A549 (cell line): ENCODE measurements around the gene SCN1A. TPM values are rescaled to one million over a fixed set of nuclear protein-coding genes. Genes with fewer than 3 reads are reported as not detected.

Experiments
- ATAC-seq, 2 experiments: fragments of 200-7000 bp in 1 of 2; fragments of >200 bp in 1 of 2; cut with Nextera tagmentation in 1 of 2; cut with Tn5 transposase in 1 of 2; 3 replicates each; pipeline versions ENCODE4 v1.8.0 to v1.9.1; 2018 to 2020; ENCODE audit warnings: mild to moderate bottlenecking in 1 of 2, moderate library complexity in 1 of 2
- CTCF ChIA-PET: fragments of 300-600 bp; sonication (Branson Sonifier 250); formaldehyde crosslinking; extraction: SDS; loops from one replicate; lab custom pipeline; 2021; ENCODE audit warnings: antibody characterized with exemption, inconsistent platforms; lab: Yijun Ruan, JAX
- POLR2A ChIA-PET: fragments of 350-600 bp; formaldehyde crosslinking; extraction: SDS; loops from one replicate; lab custom pipeline; 2021; ENCODE audit warnings: antibody characterized with exemption, inconsistent platforms; lab: Yijun Ruan, JAX
- DNase-seq, 2 experiments: peaks; one replicate each; pipeline versions ENCODE4 v3.0.0 to v3.0.0-alpha.2; 2011 to 2016; ENCODE audit warnings: low read depth in 1 of 2, low spot score in 1 of 2
- FAIRE-seq: peaks from 2 replicates; lab custom pipeline; 2011; peaks lifted over from hg19 to GRCh38; lab: Jason Lieb, UNC
- H3K27ac ChIP-seq, 2 experiments: fragments of >200 bp; sonication (Bioruptor Twin); formaldehyde crosslinking; 3 replicates each; pipeline ENCODE4 v1.5.1; 2016 to 2017
- H3K4me1 ChIP-seq: fragments of >200 bp; sonication (Bioruptor Twin); formaldehyde crosslinking; 3 replicates; pipeline ENCODE4 v1.6.1; 2016
- H3K4me2 ChIP-seq: fragments of >200 bp; sonication (Bioruptor Twin); formaldehyde crosslinking; 3 replicates; pipeline ENCODE4 v1.6.1; 2016
- H3K4me3 ChIP-seq: fragments of >200 bp; sonication (Bioruptor Twin); formaldehyde crosslinking; 3 replicates; pipeline ENCODE4 v1.5.1; 2016
- H3K9me3 ChIP-seq: fragments of >200 bp; sonication (Bioruptor Twin); formaldehyde crosslinking; 3 replicates; pipeline ENCODE4 v1.6.1; 2016
- ATOH8 ChIP-seq: fragments of 250-450 bp; sonication (Bioruptor Pico); IDR thresholded peaks from 2 replicates; pipeline ENCODE4 v1.5.0; 2020; ENCODE audit warnings: low read depth, mild to moderate bottlenecking, moderate library complexity
- BHLHE40 ChIP-seq: IDR thresholded peaks from 2 replicates; pipeline ENCODE4 v1.6.1; 2012; ENCODE audit warnings: low read depth, low read length, inconsistent platforms
- CBX2 ChIP-seq: fragments of 200-600 bp; sonication (generic); IDR thresholded peaks from 2 replicates; pipeline ENCODE4 v1.6.1; 2016; ENCODE audit warnings: low read depth, mild to moderate bottlenecking, borderline replicate concordance
- CBX8 ChIP-seq: fragments of 200-600 bp; sonication (generic); IDR thresholded peaks from 2 replicates; pipeline ENCODE4 v1.6.1; 2016
- CHD2 ChIP-seq: fragments of 150-350 bp; IDR thresholded peaks from 2 replicates; pipeline ENCODE4 v1.6.1; 2014; ENCODE audit warnings: low read length; ENCODE audit not compliant: partially characterized antibody
- CHD4 ChIP-seq: fragments of 200-600 bp; sonication (generic); IDR thresholded peaks from 2 replicates; pipeline ENCODE4 v1.6.1; 2016; ENCODE audit warnings: antibody characterized with exemption, mild to moderate bottlenecking, borderline replicate concordance
- EHF ChIP-seq: fragments of 250-450 bp; sonication (Bioruptor Pico); IDR thresholded peaks from 2 replicates; pipeline ENCODE4 v1.5.0; 2020; ENCODE audit warnings: mild to moderate bottlenecking
- ELK1 ChIP-seq: fragments of 150-350 bp; IDR thresholded peaks from 2 replicates; pipeline ENCODE4 v1.6.1; 2014; ENCODE audit warnings: low read depth, mild to moderate bottlenecking, low read length
- ESRRA ChIP-seq: fragments of 150-350 bp; IDR thresholded peaks from 2 replicates; pipeline ENCODE4 v1.6.1; 2014; ENCODE audit warnings: mild to moderate bottlenecking, low read length, borderline replicate concordance
- FOSB ChIP-seq: fragments of 250-450 bp; sonication (Bioruptor Pico); IDR thresholded peaks from 2 replicates; pipeline ENCODE4 v1.5.0; 2020; ENCODE audit warnings: mild to moderate bottlenecking, moderate library complexity
- FOXS1 ChIP-seq: fragments of 250-450 bp; sonication (Bioruptor Pico); IDR thresholded peaks from 2 replicates; pipeline ENCODE4 v1.5.0; 2020; ENCODE audit warnings: mild to moderate bottlenecking, moderate library complexity
- HES2 ChIP-seq: fragments of >200 bp; sonication (Bioruptor Twin); formaldehyde crosslinking; IDR thresholded peaks from 2 replicates; pipeline ENCODE4 v1.6.1; 2016
- HEYL ChIP-seq: fragments of 250-450 bp; sonication (Bioruptor Pico); IDR thresholded peaks from 2 replicates; pipeline ENCODE4 v1.8.0; 2021; ENCODE audit warnings: mild to moderate bottlenecking, moderate library complexity
- HOXA7 ChIP-seq: fragments of 250-450 bp; sonication (Bioruptor Pico); IDR thresholded peaks from 2 replicates; pipeline ENCODE4 v1.5.0; 2020; ENCODE audit warnings: mild to moderate bottlenecking, moderate library complexity
- JUNB ChIP-seq: fragments of >200 bp; sonication (Bioruptor Twin); formaldehyde crosslinking; IDR thresholded peaks from 2 replicates; pipeline ENCODE4 v1.6.1; 2016
- KDM1A ChIP-seq: fragments of 200-600 bp; sonication (generic); IDR thresholded peaks from 2 replicates; pipeline ENCODE4 v1.6.1; 2016; ENCODE audit warnings: low read depth, mild to moderate bottlenecking
- KDM5A ChIP-seq: fragments of 200-600 bp; sonication (generic); IDR thresholded peaks from 2 replicates; pipeline ENCODE4 v1.6.1; 2016; ENCODE audit warnings: antibody characterized with exemption, mild to moderate bottlenecking
- MYC ChIP-seq: IDR thresholded peaks from 2 replicates; pipeline ENCODE4 v1.6.1; 2012; ENCODE audit warnings: mild to moderate bottlenecking, inconsistent platforms, low read length, improper control_type of control experiment, borderline replicate concordance
- NFE2L2 ChIP-seq: fragments of 150-350 bp; conservative IDR thresholded peaks from 2 replicates; pipeline ENCODE4 v1.6.1; 2014; ENCODE audit warnings: low read length
- PBX3 ChIP-seq: IDR thresholded peaks from 2 replicates; pipeline ENCODE4 v1.6.1; 2012
- POLR2A ChIP-seq: IDR thresholded peaks from 2 replicates; pipeline ENCODE4 v1.6.1; 2012; ENCODE audit warnings: mild to moderate bottlenecking, low read length
- RAD21 ChIP-seq, 2 experiments: fragments of >200 bp in 1 of 2; sonication (Bioruptor Twin) in 1 of 2; formaldehyde crosslinking in 1 of 2; IDR thresholded peaks in 1 of 2; conservative IDR thresholded peaks in 1 of 2; 2 replicates in 1 of 2; 3 replicates in 1 of 2; pipeline ENCODE4 v1.6.1; 2012 to 2018; ENCODE audit warnings: inconsistent platforms in 1 of 2
- RCOR1 ChIP-seq: fragments of 150-350 bp; IDR thresholded peaks from 2 replicates; pipeline ENCODE4 v1.6.1; 2014; ENCODE audit warnings: antibody characterized with exemption, low read length, low read depth
- RFX5 ChIP-seq: fragments of 450-650 bp; IDR thresholded peaks from 2 replicates; pipeline ENCODE4 v1.7.1; 2014; ENCODE audit warnings: antibody characterized with exemption, mild to moderate bottlenecking, moderate library complexity
- SREBF2 ChIP-seq: fragments of 450-650 bp; IDR thresholded peaks from 2 replicates; pipeline ENCODE4 v1.6.1; 2014; ENCODE audit warnings: mild to moderate bottlenecking, moderate library complexity
- TFCP2L1 ChIP-seq: fragments of 250-450 bp; sonication (Bioruptor Pico); IDR thresholded peaks from 2 replicates; pipeline ENCODE4 v1.5.0; 2021; ENCODE audit warnings: mild to moderate bottlenecking
- ZC3H11A ChIP-seq: fragments of 450-650 bp; IDR thresholded peaks from 2 replicates; pipeline ENCODE4 v1.6.1; 2014; ENCODE audit warnings: antibody characterized with exemption, mild to moderate bottlenecking
- ZFP36 ChIP-seq: fragments of 450-650 bp; IDR thresholded peaks from 2 replicates; pipeline ENCODE4 v1.6.1; 2014; ENCODE audit warnings: borderline replicate concordance; ENCODE audit not compliant: partially characterized antibody
- ZNF302 ChIP-seq: fragments of 250-450 bp; sonication (Bioruptor Pico); IDR thresholded peaks from 2 replicates; pipeline ENCODE4 v1.9.0; 2021; ENCODE audit warnings: inconsistent platforms, mild to moderate bottlenecking, moderate library complexity
- ZSCAN20 ChIP-seq: fragments of 250-450 bp; sonication (Bioruptor Pico); IDR thresholded peaks from 2 replicates; pipeline ENCODE4 v1.8.0; 2022; ENCODE audit warnings: mild to moderate bottlenecking, moderate library complexity
- WGBS: methylation state at CpG from one replicate; pipeline ENCODE4 v1.1.6; 2017; ENCODE audit errors: missing lambda C conversion rate; 5-methylcytosine and 5-hydroxymethylcytosine counted together
- polyA plus RNA-seq, 4 experiments: library from polyadenylated mRNA; depleted of rRNA in 3 of 4; stranded (reverse); fragments of >200 nt; fragmentation: RNase III in 1 of 4; extraction: RNeasy Plus Mini Kit Qiagen cat#74134 plus additional on column Dnase treatment in 1 of 4; gene quantifications; 2 replicates in 3 of 4; 3 replicates in 1 of 4; pipeline ENCODE4 v1.2.3, GENCODE V29; 2011 to 2017

Gene SCN1A
- polyA plus RNA-seq, 2 of the 4 experiments (the other 2 are of a cell fraction): not detected

- POLR2A ChIA-PET: no interaction called here
- DNase-seq (no peak), ATAC-seq (no peak), FAIRE-seq (no peak)
- H3K9me3 ChIP-seq: no peaks in the 10 kb centered on the region
- 54% methylated on average over 2 of the region's 2 CpGs for WGBS
- H3K27ac ChIP-seq: no peak overlapping the region
- H3K4me1 ChIP-seq: no peaks in the 10 kb centered on the region
- no peak overlapping the region for H3K4me2 ChIP-seq
- no peak for TF ChIP-seq KDM5A
- TF ChIP-seq ZC3H11A: no peak
- TF ChIP-seq BHLHE40: no peak
- no peak for TF ChIP-seq ZSCAN20 (CRISPR knock-in tag)
- no peak for TF ChIP-seq RAD21 (conservative IDR thresholded peaks at IDR 0.05 in 1 of 2, IDR thresholded peaks at IDR 0.05 in 1 of 2)
- no peak for TF ChIP-seq KDM1A
- TF ChIP-seq HEYL (CRISPR knock-in tag): no peak
- no peak for TF ChIP-seq SREBF2
- TF ChIP-seq POLR2A: no peak
- no peak for TF ChIP-seq MYC
- TF ChIP-seq TFCP2L1 (CRISPR knock-in tag): no peak
- TF ChIP-seq HES2: no peak
- TF ChIP-seq HOXA7 (CRISPR knock-in tag): no peak
- no peak for TF ChIP-seq ATOH8
- no peak for TF ChIP-seq ESRRA
- TF ChIP-seq, all 56 proteins: peak for 0
- H3K4me3 ChIP-seq: no peak overlapping the region
- CTCF ChIA-PET: no interaction called here
Observed at GRCh38 chr2:166158546-166158945, 30.7 kb upstream of the SCN1A start.

GRCh38 chr2:166157578-166157977 is 29.8 kb upstream of the SCN1A start:
- FAIRE-seq (no peak), DNase-seq (no peak), ATAC-seq (no peak)
- 17% methylated on average over 2 of the region's 2 CpGs for WGBS
- CTCF ChIA-PET: no interaction called here
- Histone ChIP-seq H3K9me3 (no peaks in the 10 kb centered on the region), H3K4me3 (no peak overlapping the region), H3K4me1 (no peaks in the 10 kb centered on the region), H3K4me2 (no peak overlapping the region), H3K27ac (no peak overlapping the region)
- POLR2A ChIA-PET: no interaction called here
- TF ChIP-seq FOSB (CRISPR knock-in tag) (no peak), RFX5 (no peak), CBX2 (no peak), SREBF2 (no peak), BHLHE40 (no peak), PBX3 (no peak), RCOR1 (no peak), CBX8 (no peak), CHD4 (no peak), ELK1 (no peak), HOXA7 (CRISPR knock-in tag) (no peak)

GRCh38 chr2:166156985-166157490 is 29.2 kb upstream of the SCN1A start:
- FAIRE-seq: no peak
- DNase-seq: no peak
- ChIA-PET POLR2A (no interaction called here), CTCF (no interaction called here)
- no peaks in the 10 kb centered on the region for H3K9me3 ChIP-seq
- ATAC-seq: no peak
- H3K4me2 ChIP-seq: no peak overlapping the region
- no peak overlapping the region for H3K4me3 ChIP-seq
- 44% methylated on average over 3 of the region's 3 CpGs for WGBS
- TF ChIP-seq ELK1: no peak
- TF ChIP-seq FOXS1 (CRISPR knock-in tag): no peak
- TF ChIP-seq HEYL (CRISPR knock-in tag): no peak
- no peak for TF ChIP-seq ZNF302
- no peak for TF ChIP-seq CHD2
- TF ChIP-seq KDM1A: no peak
- no peak for TF ChIP-seq ZFP36
- no peak for TF ChIP-seq EHF (CRISPR knock-in tag)
- no peak for TF ChIP-seq ESRRA
- no peak for TF ChIP-seq SREBF2
- TF ChIP-seq JUNB: no peak
- no peak for TF ChIP-seq CBX2
- TF ChIP-seq PBX3: no peak
- TF ChIP-seq BHLHE40: no peak
- no peak for TF ChIP-seq RAD21 (conservative IDR thresholded peaks at IDR 0.05 in 1 of 2, IDR thresholded peaks at IDR 0.05 in 1 of 2)
- no peak for TF ChIP-seq HOXA7 (CRISPR knock-in tag)
- TF ChIP-seq NFE2L2: no peak
- no peak overlapping the region for H3K27ac ChIP-seq
- no peaks in the 10 kb centered on the region for H3K4me1 ChIP-seq
